IPS-18c (cell line): ENCODE data around the gene PADI1.

Experiments
- H3K4me3 ChIP-seq: 2 replicates; pipeline ENCODE4 v1.7.0; 2013; ENCODE audit warnings: low read depth, mild to moderate bottlenecking, low read length, moderate library complexity; ENCODE audit not compliant: insufficient read depth
- H3K9me3 ChIP-seq: one replicate; pipeline ENCODE4 v1.6.1; 2013; ENCODE audit warnings: mild to moderate bottlenecking, low read length, moderate library complexity; ENCODE audit not compliant: control insufficient read depth, insufficient read depth

The PADI1 gene

GRCh38 chr1:17292299-17293160, 87.6 kb downstream of the PADI1 start:
- H3K9me3 ChIP-seq = no peaks in the 10 kb centered on the region
- H3K4me3 ChIP-seq = no peak overlapping the region

- Histone ChIP-seq H3K4me3 (no peak overlapping the region), H3K9me3 (no peaks in the 10 kb centered on the region)
Measured at GRCh38 chr1:17293681-17294425, 88.9 kb downstream of the PADI1 start.

- no peak overlapping the region for H3K4me3 ChIP-seq
- H3K9me3 ChIP-seq = no peaks in the 10 kb centered on the region
Measured at GRCh38 chr1:17295292-17295691, 90.4 kb downstream of the PADI1 start.
